PFSK-1 (cell line): ENCODE data around the gene GJA4.

Experiments used
- FOXP2 ChIP-seq: optimal IDR thresholded peaks from 2 replicates; pipeline ENCODE3; 2011; ENCODE audit warnings: borderline replicate concordance, control low read depth, inconsistent platforms; ENCODE audit not compliant: insufficient read depth; ENCODE audit errors: extremely low read length, extremely low read depth
- POLR2AphosphoS5 ChIP-seq: IDR thresholded peaks from 2 replicates; pipeline ENCODE4 v1.6.1; 2012; ENCODE audit warnings: low read depth, mild to moderate bottlenecking, control low read depth, low read length, moderate library complexity
- REST ChIP-seq, 2 experiments: IDR thresholded peaks; 2 replicates each; pipeline versions ENCODE4 v1.6.1 to v1.8.0; 2011 to 2012; ENCODE audit warnings: low read depth in 2 of 2, low read length in 2 of 2, control low read depth in 1 of 2, inconsistent platforms in 1 of 2, mild to moderate bottlenecking in 1 of 2, moderate library complexity in 1 of 2; ENCODE audit not compliant: insufficient read depth in 1 of 2
- SIN3A ChIP-seq: IDR thresholded peaks from 2 replicates; pipeline ENCODE4 v1.6.1; 2012; ENCODE audit warnings: mild to moderate bottlenecking, low read length, moderate library complexity, borderline replicate concordance; ENCODE audit not compliant: insufficient read depth
- TAF1 ChIP-seq: IDR thresholded peaks from 2 replicates; pipeline ENCODE4 v1.6.1; 2012; ENCODE audit warnings: low read length, control low read depth, borderline replicate concordance; ENCODE audit not compliant: insufficient read depth

DNA sequence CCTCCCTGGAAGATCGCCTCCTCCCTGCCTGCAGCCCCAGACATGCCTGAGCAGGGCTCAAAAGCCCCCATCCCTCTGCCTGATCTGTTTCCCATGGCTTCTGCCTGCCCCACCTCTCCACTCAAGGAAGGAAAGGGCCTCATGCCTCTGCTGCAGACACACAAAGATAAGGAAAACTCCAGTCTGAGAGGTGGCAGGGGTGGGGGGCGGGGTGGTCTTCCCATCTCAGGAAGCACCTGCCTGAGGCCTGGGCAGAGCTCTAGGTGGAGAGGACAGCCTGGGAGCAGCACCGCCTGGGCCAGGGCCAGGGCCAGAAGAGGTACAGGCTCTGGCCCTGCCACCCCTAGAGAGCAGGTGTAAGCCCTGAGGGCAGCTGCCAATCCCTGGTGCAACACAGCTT is 15.9 kb upstream of the GJA4 start:
- TF ChIP-seq POLR2AphosphoS5, result no peak
- TF ChIP-seq REST (IDR thresholded peaks at IDR 0.05; ENCODE audit: insufficient read depth in 1 of 2, low read depth in 2 of 2, low read length in 2 of 2), result no peak
- no peak for TF ChIP-seq TAF1
- TF ChIP-seq SIN3A, result no peak
- no peak for TF ChIP-seq FOXP2
